Measurements from ENCODE around the gene SLA2.

DNA sequence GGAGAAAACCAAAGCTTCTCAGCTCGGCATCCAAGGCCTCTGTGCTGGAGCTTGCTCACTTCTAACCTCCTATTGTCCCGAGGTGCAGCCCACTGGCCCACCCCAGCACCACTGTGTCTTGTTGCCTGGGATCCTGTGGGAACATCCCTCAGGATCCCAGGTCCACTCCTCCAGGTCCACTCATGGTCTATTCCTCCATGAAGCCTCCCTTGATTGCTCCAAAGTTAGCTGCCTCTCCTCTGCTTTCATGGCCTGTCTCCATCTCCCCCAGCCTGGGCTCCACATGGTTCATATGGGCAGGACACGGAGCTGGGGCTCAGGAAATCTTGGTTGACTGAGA is 13.9 kb downstream of the SLA2 start:
- TF ChIP-seq SREBF2 (IDR thresholded peaks at IDR 0.05) (no peak), FOSL2 (IDR thresholded peaks at IDR 0.05) (no peak), FOSL2 (CRISPR knock-in tag; IDR thresholded peaks at IDR 0.05) (no peak), POLR2A (IDR thresholded peaks at IDR 0.05; ENCODE audit: low read length) (no peak), MYC (IDR thresholded peaks at IDR 0.05; ENCODE audit: borderline replicate concordance, low read length) (no peak), HDAC2 (IDR thresholded peaks at IDR 0.05) (no peak), SMC3 (IDR thresholded peaks at IDR 0.05) (no peak), GATA3 (IDR thresholded peaks at IDR 0.05; ENCODE audit: borderline replicate concordance) (no peak)
- TF ChIP-seq, protein P1, sequence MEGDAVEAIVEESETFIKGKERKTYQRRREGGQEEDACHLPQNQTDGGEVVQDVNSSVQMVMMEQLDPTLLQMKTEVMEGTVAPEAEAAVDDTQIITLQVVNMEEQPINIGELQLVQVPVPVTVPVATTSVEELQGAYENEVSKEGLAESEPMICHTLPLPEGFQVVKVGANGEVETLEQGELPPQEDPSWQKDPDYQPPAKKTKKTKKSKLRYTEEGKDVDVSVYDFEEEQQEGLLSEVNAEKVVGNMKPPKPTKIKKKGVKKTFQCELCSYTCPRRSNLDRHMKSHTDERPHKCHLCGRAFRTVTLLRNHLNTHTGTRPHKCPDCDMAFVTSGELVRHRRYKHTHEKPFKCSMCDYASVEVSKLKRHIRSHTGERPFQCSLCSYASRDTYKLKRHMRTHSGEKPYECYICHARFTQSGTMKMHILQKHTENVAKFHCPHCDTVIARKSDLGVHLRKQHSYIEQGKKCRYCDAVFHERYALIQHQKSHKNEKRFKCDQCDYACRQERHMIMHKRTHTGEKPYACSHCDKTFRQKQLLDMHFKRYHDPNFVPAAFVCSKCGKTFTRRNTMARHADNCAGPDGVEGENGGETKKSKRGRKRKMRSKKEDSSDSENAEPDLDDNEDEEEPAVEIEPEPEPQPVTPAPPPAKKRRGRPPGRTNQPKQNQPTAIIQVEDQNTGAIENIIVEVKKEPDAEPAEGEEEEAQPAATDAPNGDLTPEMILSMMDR (IDR thresholded peaks at IDR 0.05), result no peak
- TF ChIP-seq, protein P2, sequence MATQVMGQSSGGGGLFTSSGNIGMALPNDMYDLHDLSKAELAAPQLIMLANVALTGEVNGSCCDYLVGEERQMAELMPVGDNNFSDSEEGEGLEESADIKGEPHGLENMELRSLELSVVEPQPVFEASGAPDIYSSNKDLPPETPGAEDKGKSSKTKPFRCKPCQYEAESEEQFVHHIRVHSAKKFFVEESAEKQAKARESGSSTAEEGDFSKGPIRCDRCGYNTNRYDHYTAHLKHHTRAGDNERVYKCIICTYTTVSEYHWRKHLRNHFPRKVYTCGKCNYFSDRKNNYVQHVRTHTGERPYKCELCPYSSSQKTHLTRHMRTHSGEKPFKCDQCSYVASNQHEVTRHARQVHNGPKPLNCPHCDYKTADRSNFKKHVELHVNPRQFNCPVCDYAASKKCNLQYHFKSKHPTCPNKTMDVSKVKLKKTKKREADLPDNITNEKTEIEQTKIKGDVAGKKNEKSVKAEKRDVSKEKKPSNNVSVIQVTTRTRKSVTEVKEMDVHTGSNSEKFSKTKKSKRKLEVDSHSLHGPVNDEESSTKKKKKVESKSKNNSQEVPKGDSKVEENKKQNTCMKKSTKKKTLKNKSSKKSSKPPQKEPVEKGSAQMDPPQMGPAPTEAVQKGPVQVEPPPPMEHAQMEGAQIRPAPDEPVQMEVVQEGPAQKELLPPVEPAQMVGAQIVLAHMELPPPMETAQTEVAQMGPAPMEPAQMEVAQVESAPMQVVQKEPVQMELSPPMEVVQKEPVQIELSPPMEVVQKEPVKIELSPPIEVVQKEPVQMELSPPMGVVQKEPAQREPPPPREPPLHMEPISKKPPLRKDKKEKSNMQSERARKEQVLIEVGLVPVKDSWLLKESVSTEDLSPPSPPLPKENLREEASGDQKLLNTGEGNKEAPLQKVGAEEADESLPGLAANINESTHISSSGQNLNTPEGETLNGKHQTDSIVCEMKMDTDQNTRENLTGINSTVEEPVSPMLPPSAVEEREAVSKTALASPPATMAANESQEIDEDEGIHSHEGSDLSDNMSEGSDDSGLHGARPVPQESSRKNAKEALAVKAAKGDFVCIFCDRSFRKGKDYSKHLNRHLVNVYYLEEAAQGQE (IDR thresholded peaks at IDR 0.05), result no peak
- TF ChIP-seq, protein P3, sequence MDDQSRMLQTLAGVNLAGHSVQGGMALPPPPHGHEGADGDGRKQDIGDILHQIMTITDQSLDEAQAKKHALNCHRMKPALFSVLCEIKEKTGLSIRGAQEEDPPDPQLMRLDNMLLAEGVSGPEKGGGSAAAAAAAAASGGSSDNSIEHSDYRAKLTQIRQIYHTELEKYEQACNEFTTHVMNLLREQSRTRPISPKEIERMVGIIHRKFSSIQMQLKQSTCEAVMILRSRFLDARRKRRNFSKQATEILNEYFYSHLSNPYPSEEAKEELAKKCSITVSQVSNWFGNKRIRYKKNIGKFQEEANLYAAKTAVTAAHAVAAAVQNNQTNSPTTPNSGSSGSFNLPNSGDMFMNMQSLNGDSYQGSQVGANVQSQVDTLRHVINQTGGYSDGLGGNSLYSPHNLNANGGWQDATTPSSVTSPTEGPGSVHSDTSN (IDR thresholded peaks at IDR 0.05), result no peak
- TF ChIP-seq, protein P4, sequence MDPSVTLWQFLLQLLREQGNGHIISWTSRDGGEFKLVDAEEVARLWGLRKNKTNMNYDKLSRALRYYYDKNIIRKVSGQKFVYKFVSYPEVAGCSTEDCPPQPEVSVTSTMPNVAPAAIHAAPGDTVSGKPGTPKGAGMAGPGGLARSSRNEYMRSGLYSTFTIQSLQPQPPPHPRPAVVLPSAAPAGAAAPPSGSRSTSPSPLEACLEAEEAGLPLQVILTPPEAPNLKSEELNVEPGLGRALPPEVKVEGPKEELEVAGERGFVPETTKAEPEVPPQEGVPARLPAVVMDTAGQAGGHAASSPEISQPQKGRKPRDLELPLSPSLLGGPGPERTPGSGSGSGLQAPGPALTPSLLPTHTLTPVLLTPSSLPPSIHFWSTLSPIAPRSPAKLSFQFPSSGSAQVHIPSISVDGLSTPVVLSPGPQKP (IDR thresholded peaks at IDR 0.05; ENCODE audit: low read depth, low read length), result no peak
- TF ChIP-seq, protein P5, sequence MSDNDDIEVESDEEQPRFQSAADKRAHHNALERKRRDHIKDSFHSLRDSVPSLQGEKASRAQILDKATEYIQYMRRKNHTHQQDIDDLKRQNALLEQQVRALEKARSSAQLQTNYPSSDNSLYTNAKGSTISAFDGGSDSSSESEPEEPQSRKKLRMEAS (IDR thresholded peaks at IDR 0.05), result no peak
- TF ChIP-seq, protein P6, sequence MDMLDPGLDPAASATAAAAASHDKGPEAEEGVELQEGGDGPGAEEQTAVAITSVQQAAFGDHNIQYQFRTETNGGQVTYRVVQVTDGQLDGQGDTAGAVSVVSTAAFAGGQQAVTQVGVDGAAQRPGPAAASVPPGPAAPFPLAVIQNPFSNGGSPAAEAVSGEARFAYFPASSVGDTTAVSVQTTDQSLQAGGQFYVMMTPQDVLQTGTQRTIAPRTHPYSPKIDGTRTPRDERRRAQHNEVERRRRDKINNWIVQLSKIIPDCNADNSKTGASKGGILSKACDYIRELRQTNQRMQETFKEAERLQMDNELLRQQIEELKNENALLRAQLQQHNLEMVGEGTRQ (IDR thresholded peaks at IDR 0.05), result no peak
